IMR-90 (cell line): ENCODE measurements around the gene CNKSR3.

Experiments used
- BHLHE40 ChIP-seq: fragments of 150-350 bp; IDR thresholded peaks from 2 replicates; pipeline ENCODE4 v1.6.1; 2016; ENCODE audit warnings: mild to moderate bottlenecking, low read depth, low read length
- CEBPB ChIP-seq: IDR thresholded peaks from 2 replicates; pipeline ENCODE4 v1.6.1; 2012; ENCODE audit warnings: low read depth, low read length, improper control_type of control experiment
- CTCF ChIP-seq: conservative IDR thresholded peaks from 2 replicates; pipeline ENCODE4 v1.5.1; 2012; ENCODE audit warnings: mild to moderate bottlenecking, low read depth, low read length, improper control_type of control experiment
- FOS ChIP-seq: fragments of 150-350 bp; IDR thresholded peaks from 2 replicates; pipeline ENCODE4 v1.6.1; 2016; ENCODE audit warnings: low read depth, low read length
- MAZ ChIP-seq: IDR thresholded peaks from 2 replicates; pipeline ENCODE4 v1.6.1; 2012; ENCODE audit warnings: low read depth, mild to moderate bottlenecking, low read length, improper control_type of control experiment, moderate library complexity, borderline replicate concordance
- MXI1 ChIP-seq: IDR thresholded peaks from 2 replicates; pipeline ENCODE4 v1.6.1; 2012; ENCODE audit warnings: low read depth, mild to moderate bottlenecking, low read length, moderate library complexity, borderline replicate concordance
- NFE2L2 ChIP-seq: fragments of 150-350 bp; IDR thresholded peaks from 2 replicates; pipeline ENCODE4 v1.6.1; 2016; ENCODE audit warnings: low read depth, mild to moderate bottlenecking, low read length
- POLR2A ChIP-seq: IDR thresholded peaks from 2 replicates; pipeline ENCODE4 v1.6.1; 2012; ENCODE audit warnings: mild to moderate bottlenecking, low read depth, low read length
- RAD21 ChIP-seq: IDR thresholded peaks from 2 replicates; pipeline ENCODE4 v1.6.1; 2012; ENCODE audit warnings: low read length, improper control_type of control experiment
- RCOR1 ChIP-seq: IDR thresholded peaks from 2 replicates; pipeline ENCODE4 v1.6.1; 2012; ENCODE audit warnings: mild to moderate bottlenecking, low read length, improper control_type of control experiment; ENCODE audit not compliant: insufficient replicate concordance
- RFX5 ChIP-seq: IDR thresholded peaks from 2 replicates; pipeline ENCODE4 v1.8.0; 2012; ENCODE audit warnings: low read depth, mild to moderate bottlenecking, low read length, moderate library complexity
- SMC3 ChIP-seq: fragments of 150-350 bp; IDR thresholded peaks from 2 replicates; pipeline ENCODE4 v1.6.1; 2016; ENCODE audit warnings: low read depth, mild to moderate bottlenecking, antibody characterized with exemption, low read length, moderate library complexity
- TF ChIP-seq, protein P1 (sequence below): fragments of 150-350 bp; IDR thresholded peaks from 2 replicates; pipeline ENCODE4 v1.6.1; 2017; ENCODE audit warnings: mild to moderate bottlenecking, antibody characterized with exemption, low read length, low read depth

GRCh38 chr6:154491567-154492470 lies 18.7 kb downstream of the CNKSR3 start:
- TF ChIP-seq CTCF = no peak
- no peak for TF ChIP-seq POLR2A
- TF ChIP-seq RCOR1 = no peak
- TF ChIP-seq RAD21 = no peak
- TF ChIP-seq CEBPB = peak; percentile 62
- no peak for TF ChIP-seq SMC3
- TF ChIP-seq, protein P1, sequence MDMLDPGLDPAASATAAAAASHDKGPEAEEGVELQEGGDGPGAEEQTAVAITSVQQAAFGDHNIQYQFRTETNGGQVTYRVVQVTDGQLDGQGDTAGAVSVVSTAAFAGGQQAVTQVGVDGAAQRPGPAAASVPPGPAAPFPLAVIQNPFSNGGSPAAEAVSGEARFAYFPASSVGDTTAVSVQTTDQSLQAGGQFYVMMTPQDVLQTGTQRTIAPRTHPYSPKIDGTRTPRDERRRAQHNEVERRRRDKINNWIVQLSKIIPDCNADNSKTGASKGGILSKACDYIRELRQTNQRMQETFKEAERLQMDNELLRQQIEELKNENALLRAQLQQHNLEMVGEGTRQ = no peak
- TF ChIP-seq MXI1 = no peak
- no peak for TF ChIP-seq NFE2L2
- no peak for TF ChIP-seq RFX5
- no peak for TF ChIP-seq MAZ
- no peak for TF ChIP-seq BHLHE40
- no peak for TF ChIP-seq FOS
